ENCODE results near the gene RAVER1. TPM values are rescaled to one million over a fixed set of nuclear protein-coding genes. Genes with fewer than 3 reads are reported as not detected.

RAVER1 gene
- total RNA-seq, 1 experiment from 2014 or later = 45.3 TPM

- peak; percentile 47 for DNase-seq (ENCODE audit: low spot score)
Observed at GRCh38 chr19:10270616-10271394, 62.5 kb downstream of the RAVER1 start, which contains the start of gene ICAM1. Gene ICAM1 (plus strand): TSS chr19:10271120. CDS start chr19:10271160, 40 bp downstream.

GRCh38 chr19:10270180-10270615 is 63.1 kb downstream of the RAVER1 start:
- DNase-seq (ENCODE audit: low spot score) = no peak

GRCh38 chr19:10269333-10270179 is 63.8 kb downstream of the RAVER1 start:
- peak; percentile 60 for DNase-seq (ENCODE audit: low spot score)

- no peak for DNase-seq (ENCODE audit: low spot score)
Observed at GRCh38 chr19:10268071-10268470, 65.3 kb downstream of the RAVER1 start.

GRCh38 chr19:10266706-10267105 is 66.6 kb downstream of the RAVER1 start:
- DNase-seq (ENCODE audit: low spot score) = no peak

Small RNA genes lying within 50 kb of the gene (small RNA-seq; reads per million reads assigned to genes)
- gene AC011511.1 (not detected), gene AC011511.4 (not detected)

Other genes with a start within 250 kb of the RAVER1 start
- gene SHFL, start 247.2 kb downstream of the RAVER1 start, total RNA-seq (2014; rRNA removed; shearing (Covaris generic)) = 12.9 and 16.9 TPM in 2 replicates
- gene ANGPTL6, start 230.9 kb downstream of the RAVER1 start, total RNA-seq (2014; rRNA removed; shearing (Covaris generic)) = 0.34 and 1.6 TPM in 2 replicates
- 90.3 and 97.0 TPM in 2 replicates for gene PPAN, start 227.2 kb downstream of the RAVER1 start, total RNA-seq (2014; rRNA removed; shearing (Covaris generic))
- 5.5 and 11.1 TPM in 2 replicates for gene P2RY11, start 221.8 kb downstream of the RAVER1 start, total RNA-seq (2014; rRNA removed; shearing (Covaris generic))
- 288 and 299 TPM in 2 replicates for gene EIF3G, start 213.6 kb downstream of the RAVER1 start, total RNA-seq (2014; rRNA removed; shearing (Covaris generic))
- 105 and 136 TPM in 2 replicates for gene DNMT1, start 138.6 kb downstream of the RAVER1 start, total RNA-seq (2014; rRNA removed; shearing (Covaris generic))
- gene S1PR2, start 102.2 kb downstream of the RAVER1 start, total RNA-seq (2014; rRNA removed; shearing (Covaris generic)) = 0.91 and 1.4 TPM in 2 replicates
- gene MRPL4, start 81.3 kb downstream of the RAVER1 start, total RNA-seq (2014; rRNA removed; shearing (Covaris generic)) = 201 and 220 TPM in 2 replicates
- gene ICAM1, start 62.4 kb downstream of the RAVER1 start, total RNA-seq (2014; rRNA removed; shearing (Covaris generic)) = 4.6 and 4.8 TPM in 2 replicates
- 0.69 TPM in 1 of 2 replicates, not detected in the other for gene ICAM4, start 46.6 kb downstream of the RAVER1 start, total RNA-seq (2014; rRNA removed; shearing (Covaris generic))
- gene ICAM5, start 43.6 kb downstream of the RAVER1 start, total RNA-seq (2014; rRNA removed; shearing (Covaris generic)) = 0.34 and 0.56 TPM in 2 replicates
- 0.16 and 0.51 TPM in 2 replicates for gene ZGLP1, start 23.7 kb downstream of the RAVER1 start, total RNA-seq (2014; rRNA removed; shearing (Covaris generic))
- gene FDX2, start 17.5 kb downstream of the RAVER1 start, total RNA-seq (2014; rRNA removed; shearing (Covaris generic)) = 50.2 and 50.9 TPM in 2 replicates
- gene ICAM3, start 6.1 kb upstream of the RAVER1 start, total RNA-seq (2014; rRNA removed; shearing (Covaris generic)) = 11.0 and 18.2 TPM in 2 replicates
- 81.1 and 107 TPM in 2 replicates for gene TYK2, start 47.0 kb upstream of the RAVER1 start, total RNA-seq (2014; rRNA removed; shearing (Covaris generic))
- 239 and 271 TPM in 2 replicates for gene CDC37, start 70.0 kb upstream of the RAVER1 start, total RNA-seq (2014; rRNA removed; shearing (Covaris generic))
- 0.16 and 0.36 TPM in 2 replicates for gene PDE4A, start 87.0 kb upstream of the RAVER1 start, total RNA-seq (2014; rRNA removed; shearing (Covaris generic))
- 99.5 and 114 TPM in 2 replicates for gene KEAP1, start 169.8 kb upstream of the RAVER1 start, total RNA-seq (2014; rRNA removed; shearing (Covaris generic))
- not detected in 2 replicates for gene S1PR5, start 183.9 kb upstream of the RAVER1 start, total RNA-seq (2014; rRNA removed; shearing (Covaris generic))
- gene ATG4D, start 210.4 kb upstream of the RAVER1 start, total RNA-seq (2014; rRNA removed; shearing (Covaris generic)) = 36.0 and 36.8 TPM in 2 replicates
- gene KRI1, start 232.5 kb upstream of the RAVER1 start, total RNA-seq (2014; rRNA removed; shearing (Covaris generic)) = 38.3 and 68.1 TPM in 2 replicates
- 21.1 and 23.0 TPM in 2 replicates for gene CDKN2D, start 235.4 kb upstream of the RAVER1 start, total RNA-seq (2014; rRNA removed; shearing (Covaris generic))